ENCODE results near the gene MAGI2.

MAGI2 gene

GRCh38 chr7:79298145-79298760, 155.2 kb downstream of the MAGI2 start:
- FAIRE-seq: peak; percentile 99

DNA sequence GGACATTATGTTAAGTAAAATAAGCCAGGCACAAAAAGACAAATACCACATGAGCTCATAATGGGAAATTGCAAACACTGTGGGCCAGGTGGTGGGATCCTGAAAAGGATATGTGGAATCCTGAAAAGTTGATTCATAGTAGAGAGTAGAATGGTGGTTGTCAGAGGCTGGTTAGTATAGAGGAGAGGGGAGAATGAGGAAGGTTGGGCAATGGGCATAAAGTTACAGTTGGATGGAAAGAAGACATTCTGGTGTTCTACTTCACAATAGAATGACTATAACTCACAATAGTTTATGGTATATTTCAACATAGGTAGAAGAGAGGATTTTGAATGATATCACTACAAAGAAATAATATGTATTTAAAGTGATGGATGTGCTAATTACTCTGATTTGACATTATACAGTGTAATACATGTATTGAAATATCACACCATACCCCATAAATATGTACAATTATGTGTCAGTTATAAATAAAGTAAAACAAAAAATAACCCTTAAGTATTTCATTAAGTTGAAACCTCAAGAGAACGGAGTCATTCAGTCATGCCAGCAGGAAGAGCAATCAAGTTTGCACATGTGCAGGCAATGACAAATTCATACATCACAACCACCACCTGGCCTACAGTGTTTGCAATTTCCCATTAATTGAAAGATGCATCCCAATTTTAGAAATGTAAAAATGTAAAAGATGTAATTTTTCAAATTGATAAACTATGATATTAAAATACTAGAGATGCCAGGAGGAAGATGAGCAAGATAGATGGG, 156.7 kb downstream of the MAGI2 start:
- FAIRE-seq: no peak

DNA sequence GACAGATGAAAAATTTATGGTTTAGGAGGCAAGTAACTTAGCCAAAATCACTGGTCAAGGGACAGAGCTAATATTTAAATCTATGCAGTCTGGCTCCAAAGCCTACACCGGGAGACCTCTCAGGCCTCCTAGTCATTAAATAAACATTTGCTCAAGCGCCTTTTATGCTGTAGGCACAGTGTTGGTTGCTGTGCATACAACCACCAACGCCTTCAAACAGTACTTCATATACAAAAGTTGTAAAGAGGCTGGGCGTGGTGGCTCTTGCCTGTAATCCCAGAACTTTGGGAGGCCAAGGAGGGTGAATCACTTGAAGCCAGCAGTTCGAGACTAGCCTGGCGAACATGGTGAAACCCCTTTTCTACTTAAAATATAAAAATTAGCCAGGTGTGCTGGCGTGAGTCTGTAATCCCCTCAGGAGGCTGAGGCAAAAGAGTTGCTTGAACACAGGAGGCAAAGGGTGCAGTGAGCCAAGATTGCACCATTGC, 159.8 kb downstream of the MAGI2 start:
- no peak for FAIRE-seq

GRCh38 chr7:79292834-79293233, 160.6 kb downstream of the MAGI2 start:
- FAIRE-seq: no peak

GRCh38 chr7:79291498-79291865, 162.0 kb downstream of the MAGI2 start:
- no peak for FAIRE-seq

DNA sequence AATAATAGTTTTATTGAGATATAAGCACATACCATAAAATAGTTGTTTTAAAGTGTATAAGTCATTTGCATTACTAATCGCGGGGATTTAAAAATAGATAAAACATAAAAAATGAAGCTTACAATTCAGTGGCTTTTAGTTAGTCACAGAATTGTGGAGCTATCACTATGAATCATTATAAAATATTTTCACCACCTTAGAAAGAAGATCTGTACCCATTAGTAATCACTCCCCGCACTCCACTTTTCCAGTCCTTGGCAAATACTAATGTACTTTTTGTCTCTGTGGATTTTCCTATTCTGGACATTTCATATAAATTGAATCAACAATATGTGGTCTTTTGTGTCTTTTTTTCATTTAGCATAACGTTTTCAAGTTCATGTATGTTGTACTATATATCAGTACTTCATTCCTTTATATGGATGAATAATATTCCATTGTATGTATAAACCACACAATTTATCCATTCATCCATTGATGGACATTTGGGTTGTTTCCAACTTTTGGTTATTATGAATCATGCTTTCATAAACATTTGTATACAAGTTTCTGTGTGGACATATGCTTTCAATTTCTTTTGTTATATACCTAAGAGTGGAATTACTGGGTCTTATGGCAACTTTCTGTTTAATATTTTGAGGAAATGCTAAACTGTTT, 162.5 kb downstream of the MAGI2 start:
- no peak for FAIRE-seq

DNA sequence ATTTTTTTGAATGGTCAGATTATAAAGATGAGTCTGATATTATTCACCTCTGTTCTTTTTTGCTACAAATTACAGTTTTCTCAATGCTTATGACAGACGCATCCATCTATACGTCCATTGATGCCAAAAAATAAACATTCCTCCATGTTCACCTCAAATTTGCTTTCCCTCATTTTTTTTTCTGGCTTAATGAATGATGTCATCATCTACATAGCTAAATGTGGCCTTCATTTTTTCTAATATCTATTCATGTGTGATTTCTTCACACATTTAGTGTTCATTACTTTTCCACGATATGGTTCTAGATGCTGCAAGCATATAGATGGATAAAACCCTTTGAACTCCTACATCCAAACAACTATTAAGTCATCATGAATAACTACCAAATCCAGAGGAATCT, 163.1 kb downstream of the MAGI2 start:
- no peak for FAIRE-seq

DNA sequence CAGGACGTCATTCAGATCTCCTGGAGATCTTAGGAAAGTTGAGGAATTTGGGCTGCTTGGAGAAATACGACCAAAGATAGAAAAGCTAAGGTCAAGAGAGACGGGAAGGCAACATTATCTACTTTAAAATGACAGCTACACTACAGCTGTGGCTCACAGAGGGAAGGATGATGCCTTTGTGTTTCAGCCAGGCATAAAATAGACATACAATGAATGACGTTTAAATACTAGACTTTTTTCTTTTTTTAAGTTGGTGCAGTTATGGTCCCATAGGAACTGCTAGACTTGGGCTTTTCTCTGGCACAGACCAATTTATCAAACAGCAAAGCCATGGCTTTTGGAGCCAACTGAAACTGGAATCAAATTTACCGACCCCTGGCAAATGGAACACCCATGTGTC, 164.8 kb downstream of the MAGI2 start:
- FAIRE-seq: no peak

- no peak for FAIRE-seq
These were observed 165.5 kb downstream of the MAGI2 start for GRCh38 chr7:79287981-79288380.

DNA sequence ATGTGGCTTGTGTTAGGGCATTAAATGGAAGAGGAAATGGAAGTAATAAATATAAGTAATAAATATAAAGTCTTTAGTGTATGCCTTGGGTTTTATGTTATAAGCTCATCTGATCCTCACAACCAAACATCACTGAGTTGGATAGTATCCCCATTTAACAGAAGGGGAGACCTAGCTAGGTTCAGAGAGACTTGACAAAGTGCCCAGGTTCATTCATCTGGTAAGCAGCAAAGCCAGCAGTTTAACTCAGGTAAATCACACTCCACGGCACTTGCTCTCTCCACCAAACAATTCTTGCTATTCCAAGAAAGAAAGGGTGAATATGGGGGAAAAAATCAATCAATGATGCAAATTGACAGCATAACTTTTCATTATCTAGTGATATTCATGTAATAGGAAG, 167.3 kb downstream of the MAGI2 start:
- no peak for FAIRE-seq

DNA sequence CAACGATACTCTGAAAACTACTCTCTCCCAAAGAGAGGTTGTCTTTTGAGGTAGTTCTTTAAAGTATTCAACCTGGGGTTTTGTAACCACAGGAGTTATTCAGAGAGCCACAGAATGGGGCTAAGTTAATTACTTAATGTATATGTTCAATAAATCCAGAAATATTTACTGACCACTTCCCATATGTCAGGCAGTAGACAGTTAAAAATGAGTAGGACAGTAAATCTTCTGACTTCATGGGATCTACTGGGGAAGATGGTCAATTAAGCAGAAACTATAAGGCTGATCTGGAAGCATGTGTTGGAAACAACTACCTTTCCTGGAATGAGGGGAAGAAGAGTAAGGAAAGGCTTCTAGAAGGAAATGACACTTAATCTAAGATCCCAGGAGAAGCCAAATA, 167.7 kb downstream of the MAGI2 start:
- no peak for FAIRE-seq

GRCh38 chr7:79284211-79284610, 169.3 kb downstream of the MAGI2 start:
- FAIRE-seq: no peak

DNA sequence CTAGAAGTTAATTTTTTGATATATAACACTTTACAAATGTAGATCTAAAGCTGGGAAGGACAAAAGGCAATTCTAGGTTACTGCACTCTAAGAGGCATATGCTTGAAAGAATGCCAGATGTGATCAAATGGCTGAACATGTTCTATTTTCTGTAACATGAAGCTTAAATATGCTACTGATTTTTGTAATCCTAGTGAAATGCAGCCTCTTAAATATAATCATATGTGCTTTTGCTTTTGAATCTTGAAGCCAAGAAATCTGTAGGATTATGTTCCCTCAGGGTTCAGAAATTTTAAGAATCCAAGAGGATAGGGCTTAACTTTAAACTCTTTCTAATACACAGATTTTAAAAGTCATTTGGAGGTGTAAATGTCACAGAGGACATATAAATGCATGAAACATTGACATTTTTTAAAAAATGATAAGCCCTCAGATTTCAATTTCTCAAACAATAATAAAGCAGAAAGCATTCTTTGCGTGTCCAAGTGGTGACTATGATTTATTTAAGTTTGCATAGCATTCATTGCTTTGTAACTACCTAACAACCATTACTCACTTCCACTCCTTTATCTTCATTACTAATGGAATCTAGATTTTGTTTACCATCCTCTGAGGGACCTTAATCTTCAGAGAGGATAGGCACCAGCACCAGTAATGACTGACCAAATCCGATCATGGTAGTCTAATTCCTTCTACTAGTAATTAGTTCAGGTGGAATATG, 170.4 kb downstream of the MAGI2 start:
- peak; percentile 13 for FAIRE-seq

- FAIRE-seq: peak; percentile 86
These were observed 171.3 kb downstream of the MAGI2 start for GRCh38 chr7:79282070-79282694.

DNA sequence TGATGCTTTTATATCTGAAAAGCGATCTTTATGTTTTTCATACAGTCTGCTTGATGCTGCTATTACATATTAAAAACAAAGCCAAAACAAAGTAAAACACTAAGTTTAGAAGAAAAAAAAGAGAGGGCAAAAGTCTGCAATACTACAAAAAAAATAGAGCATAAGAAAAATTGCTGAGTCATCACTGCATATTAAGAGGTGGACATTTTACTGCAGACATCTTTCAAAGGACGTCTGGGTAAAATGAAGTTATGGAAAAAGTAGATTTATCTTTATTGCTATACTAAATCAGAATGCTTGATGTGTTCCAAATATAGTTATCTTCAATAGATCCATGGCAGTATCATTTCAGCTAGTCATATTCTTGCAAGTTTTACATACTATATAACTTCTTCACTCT, 172.0 kb downstream of the MAGI2 start:
- peak; percentile 78 for FAIRE-seq

GRCh38 chr7:79272938-79273337, 180.5 kb downstream of the MAGI2 start:
- no peak for FAIRE-seq

GRCh38 chr7:79272066-79272669, 181.3 kb downstream of the MAGI2 start:
- FAIRE-seq: peak; percentile 98

DNA sequence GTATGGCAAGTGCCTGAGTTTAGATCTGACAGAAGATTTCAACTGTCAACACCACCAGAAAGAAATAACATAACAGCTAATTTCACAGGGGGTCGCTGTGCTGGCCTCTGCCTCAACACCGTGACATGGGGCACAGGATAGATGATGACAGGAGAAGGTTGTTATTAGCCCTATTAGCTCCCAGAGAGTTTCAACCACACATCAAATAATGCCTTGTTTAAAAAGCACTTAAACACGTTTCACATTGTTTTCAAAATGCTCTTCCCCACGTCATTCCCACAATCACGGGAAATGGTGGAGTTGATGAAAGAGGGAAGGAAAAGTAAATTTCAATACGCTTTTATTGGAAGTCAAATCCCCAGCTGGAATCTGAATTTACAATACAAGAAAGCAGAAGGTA, 184.7 kb downstream of the MAGI2 start:
- no peak for FAIRE-seq

DNA sequence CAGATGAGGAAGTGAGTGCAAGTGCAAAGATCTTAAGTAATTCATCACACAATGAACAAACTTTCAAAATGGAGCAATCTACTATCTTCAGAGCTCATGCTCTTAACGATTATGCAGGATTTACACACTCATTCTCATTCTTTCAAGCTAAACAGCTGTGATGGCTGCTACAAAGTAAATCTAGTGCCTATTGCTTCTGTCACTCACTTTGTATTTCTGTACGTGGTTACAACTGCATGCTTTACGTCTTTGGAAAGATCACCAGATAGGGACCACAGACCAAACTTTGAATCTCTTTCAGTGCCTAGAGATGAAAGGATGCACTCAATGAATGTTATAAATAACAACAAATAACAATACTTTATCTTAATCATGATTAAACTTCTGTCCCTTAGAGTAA, 194.6 kb downstream of the MAGI2 start:
- FAIRE-seq: no peak

GRCh38 chr7:79257959-79258358, 195.5 kb downstream of the MAGI2 start:
- no peak for FAIRE-seq

DNA sequence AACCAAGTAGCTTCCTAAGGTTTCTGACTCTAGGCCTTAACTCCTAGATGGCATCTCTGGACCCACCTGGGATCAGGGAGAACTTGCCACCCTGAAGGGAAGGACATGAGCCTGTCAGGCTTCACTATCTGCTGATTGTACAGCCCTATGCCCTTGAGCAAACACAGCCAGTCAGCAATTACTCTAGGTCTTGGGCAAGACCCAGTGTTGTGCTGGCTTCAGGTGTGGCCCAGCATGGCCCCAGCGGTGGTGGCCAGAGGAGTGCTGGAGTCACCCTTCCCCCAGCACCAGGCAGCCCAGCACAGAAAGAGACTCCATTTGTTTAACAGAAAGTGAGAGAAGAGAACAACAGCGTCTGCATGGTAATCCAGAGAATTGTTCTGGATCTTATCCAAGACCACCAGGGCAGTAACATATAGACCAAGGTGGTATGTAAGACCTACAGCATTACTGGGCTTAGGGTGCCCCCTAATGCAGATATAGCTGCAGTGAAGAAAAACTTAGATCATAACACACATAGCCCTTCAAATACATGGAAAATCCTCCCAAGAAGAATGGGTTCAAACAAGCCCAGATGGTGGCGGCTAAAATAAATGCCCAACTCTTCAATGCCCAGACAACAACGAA, 207.7 kb downstream of the MAGI2 start:
- no peak for FAIRE-seq

DNA sequence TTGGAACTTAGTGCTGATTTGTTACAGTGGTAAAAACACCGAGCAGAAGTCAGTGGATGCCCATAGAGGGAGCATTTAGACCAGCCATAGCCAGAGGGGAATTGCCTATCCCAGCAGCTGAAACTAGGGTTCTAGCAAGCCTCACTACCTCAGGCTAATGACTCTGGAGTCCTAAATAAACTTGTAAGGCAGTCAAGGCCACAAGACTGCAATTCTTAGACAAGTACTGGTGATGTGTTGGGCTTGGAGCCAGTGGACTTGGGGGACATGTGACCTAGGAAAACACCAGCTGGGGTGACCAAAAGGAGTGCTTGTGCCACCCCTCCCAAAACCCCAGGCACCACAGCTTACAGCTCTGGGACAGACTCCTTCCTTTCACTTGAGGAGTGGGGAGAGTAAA, 209.0 kb downstream of the MAGI2 start:
- no peak for FAIRE-seq

Data from islet of Langerhans (tissue), 1 donor.